ENCODE data around the gene LRRC45. TPM values are rescaled to one million over a fixed set of nuclear protein-coding genes. Genes with fewer than 3 reads are reported as not detected.

The LRRC45 gene
- total and polyA plus RNA-seq, 2 donors (not counting 3 experiments of a cell fraction or from before 2014, with no cell fraction given): 7.6 to 22.9 TPM

GRCh38 chr17:82047914-82048570, 24.9 kb downstream of the LRRC45 start:
- BruUV-seq (replicated peaks): no TSS peak
- FAIRE-seq (no peak), DNase-seq (ENCODE audit: low read depth, low spot score) (no peak)
- Histone ChIP-seq H3K36me3 (ENCODE audit: control insufficient read depth in 2 of 2, extremely low read depth in 1 of 2, insufficient read depth in 2 of 2, low read length in 2 of 2) (peaks cover 0 to 7% of the 10 kb centered on the region in 2 experiments), H3K4me2 (ENCODE audit: insufficient read depth, low read length) (no peak overlapping the region), H3K9me3 (replicated peaks; ENCODE audit: control insufficient read depth, insufficient read depth, low read length) (no peaks in the 10 kb centered on the region), H2AFZ (ENCODE audit: low read depth, low read length) (no peak overlapping the region), H3K4me1 (ENCODE audit: control insufficient read depth, extremely low read depth, insufficient read depth, low read length) (peaks cover 11% of the 10 kb centered on the region), H3K27me3 (ENCODE audit: control insufficient read depth in 2 of 2, insufficient read depth in 2 of 2, low read length in 2 of 2) (no peaks in the 10 kb centered on the region), H3K9ac (replicated peaks; ENCODE audit: extremely low read depth, insufficient read depth, low read length) (no peak overlapping the region), H3K4me3 (replicated peaks in 1 of 3; ENCODE audit: insufficient read depth in 1 of 3, low read depth in 1 of 3, low read length in 3 of 3) (no peak overlapping the region), H3K9me1 (replicated peaks; ENCODE audit: control insufficient read depth, extremely low read depth, insufficient read depth, low read length) (no peaks in the 10 kb centered on the region), H3K27ac (ENCODE audit: insufficient read depth, low read depth, low read length) (no peak overlapping the region), H4K20me1 (replicated peaks; ENCODE audit: control insufficient read depth, extremely low read depth, insufficient read depth, low read length) (no peaks in the 10 kb centered on the region), H3K79me2 (ENCODE audit: control insufficient read depth, insufficient read depth, low read length) (peaks cover 10% of the 10 kb centered on the region)
- no peak for TF ChIP-seq MAX (IDR thresholded peaks at IDR 0.05; ENCODE audit: insufficient read depth, insufficient read length)
- TF ChIP-seq CTCF (IDR thresholded peaks at IDR 0.05; ENCODE audit: extremely low read depth in 1 of 2, insufficient read depth in 1 of 2, low read depth in 1 of 2, low read length in 2 of 2): no peak
- TF ChIP-seq GATA2 (IDR thresholded peaks at IDR 0.05; ENCODE audit: insufficient read depth, insufficient read length, low read depth, low read length): no peak
- no peak for TF ChIP-seq POLR2AphosphoS5 (IDR thresholded peaks at IDR 0.05; ENCODE audit: insufficient read depth, low read depth, low read length)
- TF ChIP-seq JUN (IDR thresholded peaks at IDR 0.05; ENCODE audit: borderline replicate concordance, insufficient read depth, insufficient read length, low read depth): no peak
- TF ChIP-seq MYC (IDR thresholded peaks at IDR 0.05; ENCODE audit: low read depth, low read length): no peak
- TF ChIP-seq POLR2A (IDR thresholded peaks at IDR 0.05; ENCODE audit: low read depth, low read length): no peak
- TF ChIP-seq EZH2 (IDR thresholded peaks at IDR 0.05; ENCODE audit: borderline replicate concordance, low read depth, low read length, severe bottlenecking): no peak
- no peak for TF ChIP-seq FOS (IDR thresholded peaks at IDR 0.05; ENCODE audit: borderline replicate concordance, insufficient read depth, low read length)
- dilution Hi-C loops (cut with MboI; ENCODE audit: extremely low pct_ligation_motif_present, low sequenced_read_pairs): no loop called here
- ChIA-PET CTCF (interaction anchor here (0.8 kb wide), 1 partner anchor 10 kb away, joined by 4 read pairs; the partner anchor contains the start of gene DCXR), POLR2A (no interaction called here)
- intact Hi-C loops (cut with micrococcal nuclease): no loop called here

Measured in endothelial cell of umbilical vein (primary cell).